GM21381 (cell line): Measurements from ENCODE around the gene KAT5.
"Not testable (repeated sequence)": the region's sequence is repeated elsewhere in the genome, so short reads cannot be mapped to it uniquely, and the experiment has no call there.

Experiments
- ATAC-seq: cut with Tn5 transposase; IDR thresholded peaks from one replicate; pipeline ENCODE4 v1.9.1; 2021; ENCODE audit warnings: mild to moderate bottlenecking, moderate library complexity; ENCODE audit not compliant: unreplicated experiment

KAT5 gene

DNA sequence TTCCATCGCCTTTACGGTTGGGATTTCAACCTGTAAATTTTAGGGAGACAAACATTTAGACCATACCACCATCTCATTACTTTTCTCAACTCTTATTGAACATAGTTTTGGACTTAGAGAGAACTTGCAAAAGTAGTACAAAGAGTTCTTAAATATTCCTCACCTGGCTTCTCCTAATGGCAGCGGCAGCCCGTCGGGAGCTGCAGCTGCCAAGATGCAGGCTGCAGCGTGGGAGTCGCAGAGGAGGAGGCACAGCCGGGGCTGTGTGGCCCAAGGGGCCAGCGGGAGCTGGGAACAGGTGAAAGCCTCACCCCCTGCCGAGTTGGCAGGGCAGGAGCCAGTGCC, 31.6 kb downstream of the KAT5 start:
- ATAC-seq = no peak

GRCh38 chr11:65744026-65744698, 32.1 kb downstream of the KAT5 start:
- ATAC-seq = no peak

DNA sequence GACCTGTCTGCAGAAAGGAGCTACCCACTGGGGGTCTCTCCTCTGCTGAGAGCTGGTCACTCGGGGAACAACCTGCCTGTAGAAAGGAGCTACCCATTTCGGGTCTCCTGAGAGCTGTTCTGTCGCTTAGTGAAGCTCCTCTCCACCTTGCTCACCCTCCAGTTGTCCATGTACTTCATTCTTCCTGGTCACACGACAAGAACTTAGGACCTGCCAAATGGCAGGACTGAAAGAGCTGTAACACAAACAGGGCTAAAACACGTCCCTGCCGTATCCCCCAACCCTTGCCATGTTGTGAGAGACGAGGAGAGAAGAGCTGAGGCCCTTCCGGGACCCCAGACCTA, 32.6 kb downstream of the KAT5 start:
- no peak for ATAC-seq

GRCh38 chr11:65745049-65745448, 33.0 kb downstream of the KAT5 start:
- ATAC-seq = no peak

- ATAC-seq = not testable (repeated sequence)
Measured at GRCh38 chr11:65762169-65762568, 50.1 kb downstream of the KAT5 start.

DNA sequence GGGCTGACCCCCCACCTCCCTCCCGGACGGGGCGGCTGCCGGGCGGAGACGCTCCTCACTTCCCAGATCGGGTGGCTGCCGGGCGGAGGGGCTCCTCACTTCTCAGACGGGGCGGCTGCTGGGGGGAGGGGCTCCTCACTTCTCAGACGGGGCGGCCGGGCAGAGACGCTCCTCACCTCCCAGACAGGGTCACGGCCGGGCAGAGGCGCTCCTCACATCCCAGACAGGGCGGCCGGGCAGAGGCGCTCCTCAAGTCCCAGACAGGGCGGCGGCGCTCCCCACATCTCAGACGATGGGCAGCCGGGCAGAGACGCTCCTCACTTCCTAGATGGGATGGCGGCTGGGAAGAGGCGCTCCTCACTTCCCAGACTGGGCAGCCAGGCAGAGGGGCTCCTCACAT, 50.8 kb downstream of the KAT5 start:
- ATAC-seq = not testable (repeated sequence)

- no peak for ATAC-seq
Measured at GRCh38 chr11:65764434-65764833, 52.4 kb downstream of the KAT5 start.

DNA sequence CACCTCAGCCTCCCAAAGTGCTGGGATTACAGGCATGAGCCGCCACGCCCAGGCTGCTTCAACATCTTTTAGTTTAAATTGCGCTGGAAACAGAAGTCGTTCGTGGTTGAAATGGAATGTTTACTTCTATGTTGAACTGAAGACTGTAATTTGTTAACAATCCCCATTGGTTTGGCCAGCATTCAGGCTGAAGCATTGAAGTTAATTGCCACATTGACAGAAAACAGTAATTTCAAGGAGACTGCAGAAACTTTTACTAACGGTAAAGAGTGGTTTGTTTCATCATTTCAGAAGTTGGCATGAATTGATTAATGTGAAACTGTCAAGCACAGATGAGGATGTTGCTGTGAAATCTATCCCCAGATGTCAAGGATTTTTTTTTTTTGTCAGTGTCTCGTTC, 54.5 kb downstream of the KAT5 start:
- ATAC-seq = no peak

- no peak for ATAC-seq
Measured at GRCh38 chr11:65767406-65767805, 55.4 kb downstream of the KAT5 start.

GRCh38 chr11:65767806-65768205, 55.8 kb downstream of the KAT5 start:
- ATAC-seq = not testable (repeated sequence)
